ENCODE measurements around the gene BOLA2B. TPM values are rescaled to one million over a fixed set of nuclear protein-coding genes. Genes with fewer than 3 reads are reported as not detected.

Gene BOLA2B
- polyA plus RNA-seq, 1 of the 3 experiments (the other 2 are of a cell fraction) = 726 TPM

DNA sequence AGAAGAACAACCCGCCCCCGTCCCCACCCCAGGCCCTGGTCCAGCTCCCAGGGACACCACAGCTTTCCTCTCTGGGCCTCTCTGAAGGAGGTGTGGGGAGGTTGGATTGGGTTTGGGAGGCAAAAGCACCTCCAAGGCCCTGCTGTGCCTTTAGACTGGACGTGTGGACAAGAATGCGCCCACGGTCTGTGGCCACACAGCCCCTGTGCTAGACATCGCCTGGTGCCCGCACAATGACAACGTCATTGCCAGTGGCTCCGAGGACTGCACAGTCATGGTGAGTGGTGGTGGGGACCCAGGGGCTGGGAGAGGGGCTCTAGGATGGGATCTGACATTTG is 7.1 kb downstream of the BOLA2B start:
- H3K9me2 ChIP-seq = no peaks in the 10 kb centered on the region
- no peak overlapping the region for H3K4me3 ChIP-seq (ENCODE audit: low read depth in 2 of 2, low read length in 1 of 2)
- H3F3A ChIP-seq (replicated peaks; ENCODE audit: insufficient read depth) = peaks cover 4% of the 10 kb centered on the region
- no peaks in the 10 kb centered on the region for H4K20me1 ChIP-seq (ENCODE audit: insufficient read depth)
- no peaks in the 10 kb centered on the region for H3K9me3 ChIP-seq
- no peak overlapping the region for H3K4me2 ChIP-seq
- no peaks in the 10 kb centered on the region for H3K79me2 ChIP-seq (ENCODE audit: insufficient read depth)
- peaks cover 0 to 25% of the 10 kb centered on the region in 2 experiments; a peak in 1 of 4 replicates for H3K4me1 ChIP-seq (ENCODE audit: control insufficient read depth in 1 of 2, insufficient read depth in 2 of 2, low read depth in 1 of 2, low read length in 1 of 2)
- H2AFZ ChIP-seq (ENCODE audit: low read depth) = no peak overlapping the region
- no peak overlapping the region; a peak in 1 of 4 replicates for H3K27ac ChIP-seq (ENCODE audit: low read depth in 2 of 2, low read length in 1 of 2)
- ChIA-PET POLR2A (no interaction called here), CTCF (interaction anchor here (1.3 to 6.0 kb wide), 2 partner anchors 91 to 93 kb away, joined by 3 to 33 read pairs; partner anchors contain the start of genes TBX6 and YPEL3)
- 98% methylated on average over 7 of the region's 9 CpGs for WGBS (ENCODE audit: low lambda C conversion rate)
- H3K36me3 ChIP-seq (replicated peaks in 1 of 2; ENCODE audit: control insufficient read depth in 1 of 2, insufficient read depth in 2 of 2, low read length in 1 of 2) = peaks cover 0 to 6% of the 10 kb centered on the region in 2 experiments
- DNase-seq = no peak
- no peak overlapping the region for H3K9ac ChIP-seq
- TF ChIP-seq JUND (IDR thresholded peaks at IDR 0.05) = no peak
- TF ChIP-seq, protein P1, sequence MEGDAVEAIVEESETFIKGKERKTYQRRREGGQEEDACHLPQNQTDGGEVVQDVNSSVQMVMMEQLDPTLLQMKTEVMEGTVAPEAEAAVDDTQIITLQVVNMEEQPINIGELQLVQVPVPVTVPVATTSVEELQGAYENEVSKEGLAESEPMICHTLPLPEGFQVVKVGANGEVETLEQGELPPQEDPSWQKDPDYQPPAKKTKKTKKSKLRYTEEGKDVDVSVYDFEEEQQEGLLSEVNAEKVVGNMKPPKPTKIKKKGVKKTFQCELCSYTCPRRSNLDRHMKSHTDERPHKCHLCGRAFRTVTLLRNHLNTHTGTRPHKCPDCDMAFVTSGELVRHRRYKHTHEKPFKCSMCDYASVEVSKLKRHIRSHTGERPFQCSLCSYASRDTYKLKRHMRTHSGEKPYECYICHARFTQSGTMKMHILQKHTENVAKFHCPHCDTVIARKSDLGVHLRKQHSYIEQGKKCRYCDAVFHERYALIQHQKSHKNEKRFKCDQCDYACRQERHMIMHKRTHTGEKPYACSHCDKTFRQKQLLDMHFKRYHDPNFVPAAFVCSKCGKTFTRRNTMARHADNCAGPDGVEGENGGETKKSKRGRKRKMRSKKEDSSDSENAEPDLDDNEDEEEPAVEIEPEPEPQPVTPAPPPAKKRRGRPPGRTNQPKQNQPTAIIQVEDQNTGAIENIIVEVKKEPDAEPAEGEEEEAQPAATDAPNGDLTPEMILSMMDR (IDR thresholded peaks at IDR 0.05) = no peak
- TF ChIP-seq FOXM1 (IDR thresholded peaks at IDR 0.05; ENCODE audit: low read depth) = no peak
- no peak for TF ChIP-seq GABPA (IDR thresholded peaks at IDR 0.05; ENCODE audit: low read depth)
- no peak for TF ChIP-seq TEAD4 (IDR thresholded peaks at IDR 0.05; ENCODE audit: borderline replicate concordance, insufficient read depth)
- TF ChIP-seq, protein P2, sequence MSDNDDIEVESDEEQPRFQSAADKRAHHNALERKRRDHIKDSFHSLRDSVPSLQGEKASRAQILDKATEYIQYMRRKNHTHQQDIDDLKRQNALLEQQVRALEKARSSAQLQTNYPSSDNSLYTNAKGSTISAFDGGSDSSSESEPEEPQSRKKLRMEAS (IDR thresholded peaks at IDR 0.05; ENCODE audit: low read depth) = no peak
- TF ChIP-seq FOSL2 (IDR thresholded peaks at IDR 0.05; ENCODE audit: borderline replicate concordance, low read depth) = no peak
- TF ChIP-seq, protein P3, sequence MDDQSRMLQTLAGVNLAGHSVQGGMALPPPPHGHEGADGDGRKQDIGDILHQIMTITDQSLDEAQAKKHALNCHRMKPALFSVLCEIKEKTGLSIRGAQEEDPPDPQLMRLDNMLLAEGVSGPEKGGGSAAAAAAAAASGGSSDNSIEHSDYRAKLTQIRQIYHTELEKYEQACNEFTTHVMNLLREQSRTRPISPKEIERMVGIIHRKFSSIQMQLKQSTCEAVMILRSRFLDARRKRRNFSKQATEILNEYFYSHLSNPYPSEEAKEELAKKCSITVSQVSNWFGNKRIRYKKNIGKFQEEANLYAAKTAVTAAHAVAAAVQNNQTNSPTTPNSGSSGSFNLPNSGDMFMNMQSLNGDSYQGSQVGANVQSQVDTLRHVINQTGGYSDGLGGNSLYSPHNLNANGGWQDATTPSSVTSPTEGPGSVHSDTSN (IDR thresholded peaks at IDR 0.05) = no peak
- no peak for TF ChIP-seq RXRA (IDR thresholded peaks at IDR 0.05; ENCODE audit: borderline replicate concordance, low read depth)
- no peak for TF ChIP-seq TCF12 (IDR thresholded peaks at IDR 0.05)
- TF ChIP-seq SIN3A (IDR thresholded peaks at IDR 0.05; ENCODE audit: borderline replicate concordance, low read depth, low read length) = no peak
- TF ChIP-seq TAF1 (IDR thresholded peaks at IDR 0.05; ENCODE audit: borderline replicate concordance, low read depth, low read length) = no peak
- TF ChIP-seq POLR2AphosphoS5 (IDR thresholded peaks at IDR 0.05; ENCODE audit: low read depth, low read length) = no peak
- TF ChIP-seq GATA2 (CRISPR knock-in tag; IDR thresholded peaks at IDR 0.05) = no peak
- TF ChIP-seq RAD21 (IDR thresholded peaks at IDR 0.05; ENCODE audit: low read length) = no peak
- no peak for TF ChIP-seq CHD2 (IDR thresholded peaks at IDR 0.05; ENCODE audit: low read length, partially characterized antibody)
- TF ChIP-seq, protein P4, sequence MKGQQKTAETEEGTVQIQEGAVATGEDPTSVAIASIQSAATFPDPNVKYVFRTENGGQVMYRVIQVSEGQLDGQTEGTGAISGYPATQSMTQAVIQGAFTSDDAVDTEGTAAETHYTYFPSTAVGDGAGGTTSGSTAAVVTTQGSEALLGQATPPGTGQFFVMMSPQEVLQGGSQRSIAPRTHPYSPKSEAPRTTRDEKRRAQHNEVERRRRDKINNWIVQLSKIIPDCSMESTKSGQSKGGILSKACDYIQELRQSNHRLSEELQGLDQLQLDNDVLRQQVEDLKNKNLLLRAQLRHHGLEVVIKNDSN (IDR thresholded peaks at IDR 0.05; ENCODE audit: borderline replicate concordance, low read depth) = no peak
- TF ChIP-seq EZH2phosphoT487 (IDR thresholded peaks at IDR 0.05; ENCODE audit: borderline replicate concordance, low read depth) = no peak
- no peak for TF ChIP-seq SMC3 (IDR thresholded peaks at IDR 0.05; ENCODE audit: low read depth, low read length)
- TF ChIP-seq, protein P5, sequence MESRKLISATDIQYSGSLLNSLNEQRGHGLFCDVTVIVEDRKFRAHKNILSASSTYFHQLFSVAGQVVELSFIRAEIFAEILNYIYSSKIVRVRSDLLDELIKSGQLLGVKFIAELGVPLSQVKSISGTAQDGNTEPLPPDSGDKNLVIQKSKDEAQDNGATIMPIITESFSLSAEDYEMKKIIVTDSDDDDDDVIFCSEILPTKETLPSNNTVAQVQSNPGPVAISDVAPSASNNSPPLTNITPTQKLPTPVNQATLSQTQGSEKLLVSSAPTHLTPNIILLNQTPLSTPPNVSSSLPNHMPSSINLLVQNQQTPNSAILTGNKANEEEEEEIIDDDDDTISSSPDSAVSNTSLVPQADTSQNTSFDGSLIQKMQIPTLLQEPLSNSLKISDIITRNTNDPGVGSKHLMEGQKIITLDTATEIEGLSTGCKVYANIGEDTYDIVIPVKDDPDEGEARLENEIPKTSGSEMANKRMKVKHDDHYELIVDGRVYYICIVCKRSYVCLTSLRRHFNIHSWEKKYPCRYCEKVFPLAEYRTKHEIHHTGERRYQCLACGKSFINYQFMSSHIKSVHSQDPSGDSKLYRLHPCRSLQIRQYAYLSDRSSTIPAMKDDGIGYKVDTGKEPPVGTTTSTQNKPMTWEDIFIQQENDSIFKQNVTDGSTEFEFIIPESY (IDR thresholded peaks at IDR 0.05; ENCODE audit: borderline replicate concordance, low read depth) = no peak
- H3K27me3 ChIP-seq (ENCODE audit: insufficient read depth) = no peaks in the 10 kb centered on the region

Measured in SK-N-SH (cell line).